Fibroblast of lung (primary cell): ENCODE results near the gene NEFH.

Experiments
- CTCF ChIP-seq, 2 donors: IDR thresholded peaks in 1 of 2; conservative IDR thresholded peaks in 1 of 2; 1 replicate in 1 of 2; 2 replicates in 1 of 2; pipeline ENCODE4 v1.5.1; 2011 to 2012; ENCODE audit warnings: low read length in 2 of 2, control low read depth in 1 of 2, inconsistent platforms in 1 of 2, low read depth in 1 of 2, mild to moderate bottlenecking in 1 of 2
- EZH2 ChIP-seq: IDR thresholded peaks from 2 replicates; pipeline ENCODE4 v1.5.1; 2012; ENCODE audit warnings: low read length, control low read depth, mild to moderate bottlenecking; ENCODE audit errors: missing control alignments

- no peak for TF ChIP-seq EZH2
- TF ChIP-seq CTCF (conservative IDR thresholded peaks at IDR 0.05 in 1 of 2, IDR thresholded peaks at IDR 0.05 in 1 of 2; ENCODE audit: low read depth in 1 of 2, low read length in 2 of 2), result no peak
Measured at GRCh38 chr22:29521526-29521925, 41.5 kb downstream of the NEFH start.
